Calu3 (cell line): ENCODE results near the gene IGFBP4. TPM values are rescaled to one million over a fixed set of nuclear protein-coding genes. Genes with fewer than 3 reads are reported as not detected.

Experiments used
- BruUV-seq: library from RNA; stranded (reverse); fragments of 400-500 nt; replicated peaks from 2 replicates; lab custom pipeline; 2021; lab: Mats Ljungman, UMichigan
- CTCF ChIA-PET: fragments of 300-600 bp; sonication (Branson Sonifier 250); formaldehyde crosslinking; loops from one replicate; lab custom pipeline; 2022; ENCODE audit warnings: antibody characterized with exemption; lab: Charles Lee
- DNase-seq: peaks from one replicate; pipeline ENCODE4 v3.0.0; 2022
- H3K27ac Mint-ChIP-seq: one replicate; pipeline ENCODE4 v1.8.0; 2022; ENCODE audit warnings: mixed read lengths; ENCODE audit not compliant: unreplicated experiment
- H3K27me3 Mint-ChIP-seq: one replicate; pipeline ENCODE4 v1.8.0; 2022; ENCODE audit warnings: mixed read lengths; ENCODE audit not compliant: unreplicated experiment
- H3K36me3 Mint-ChIP-seq: one replicate; pipeline ENCODE4 v1.8.0; 2022; ENCODE audit warnings: mild to moderate bottlenecking, moderate library complexity, mixed read lengths; ENCODE audit not compliant: insufficient read depth, unreplicated experiment
- H3K4me1 Mint-ChIP-seq: one replicate; pipeline ENCODE4 v1.8.0; 2022; ENCODE audit warnings: mild to moderate bottlenecking, low read depth, mixed read lengths; ENCODE audit not compliant: unreplicated experiment
- H3K4me3 Mint-ChIP-seq: one replicate; pipeline ENCODE4 v1.8.0; 2022; ENCODE audit warnings: mild to moderate bottlenecking, low read depth, moderate library complexity, mixed read lengths; ENCODE audit not compliant: unreplicated experiment
- H3K9me3 Mint-ChIP-seq: one replicate; pipeline ENCODE4 v1.8.0; 2022; ENCODE audit warnings: low read depth, mixed read lengths; ENCODE audit not compliant: unreplicated experiment
- intact Hi-C: fragments of 100-400 bp; cut with micrococcal nuclease; formaldehyde crosslinking; loops from one replicate; pipeline ENCODE4 v1.10.0; 2022; ENCODE audit not compliant: unreplicated experiment
- total RNA-seq: library from RNA; stranded (reverse); gene quantifications from 2 replicates; pipeline ENCODE4 v1.2.3, GENCODE V29; 2022
- TF ChIP-seq, protein P1 (sequence below): fragments of 200-600 bp; IDR thresholded peaks from one replicate; pipeline ENCODE4 v1.8.0; 2022; ENCODE audit warnings: antibody characterized with exemption; ENCODE audit not compliant: unreplicated experiment

IGFBP4 gene
- total RNA-seq, 1 experiment from 2014 or later, result 33.9 TPM

DNA sequence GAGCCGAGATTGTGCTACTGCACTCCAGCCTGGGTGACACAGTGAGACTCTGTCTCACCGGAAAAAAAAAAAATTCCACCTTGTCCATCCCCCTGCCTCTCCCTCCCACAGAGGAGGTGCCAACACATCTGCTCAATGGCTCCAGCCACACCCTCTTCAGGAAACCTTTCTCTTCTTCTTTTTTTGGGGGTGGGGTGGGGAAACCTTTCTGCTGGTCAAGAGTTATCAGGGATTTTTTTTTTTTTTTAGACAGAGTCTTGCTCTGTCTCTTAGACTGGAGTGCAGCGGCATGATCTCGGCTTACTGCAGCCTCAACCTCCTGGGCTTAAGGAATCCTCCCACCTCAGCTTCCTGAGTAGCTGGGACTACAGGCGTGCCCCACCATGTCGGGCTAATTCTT, 39.5 kb downstream of the IGFBP4 start:
- H3K27me3 Mint-ChIP-seq, result peaks cover 51% of the 10 kb centered on the region
- H3K4me1 Mint-ChIP-seq, result peaks cover 40% of the 10 kb centered on the region
- CTCF ChIA-PET, result interaction anchor here (0.7 to 53.1 kb wide), 8 partner anchors 15 to 861 kb away, joined by 3 to 4142 read pairs (median 5); partner anchors contain the start of genes CCR7, IGFBP4, PSMD3 and TNS4
- no peak for DNase-seq
- no peak overlapping the region for H3K27ac Mint-ChIP-seq
- H3K36me3 Mint-ChIP-seq, result peaks cover 4% of the 10 kb centered on the region
- H3K9me3 Mint-ChIP-seq, result peaks cover 2% of the 10 kb centered on the region
- no TSS peak for BruUV-seq
- intact Hi-C loops, result no loop called here
- H3K4me3 Mint-ChIP-seq, result no peak overlapping the region
- TF ChIP-seq, protein P1, sequence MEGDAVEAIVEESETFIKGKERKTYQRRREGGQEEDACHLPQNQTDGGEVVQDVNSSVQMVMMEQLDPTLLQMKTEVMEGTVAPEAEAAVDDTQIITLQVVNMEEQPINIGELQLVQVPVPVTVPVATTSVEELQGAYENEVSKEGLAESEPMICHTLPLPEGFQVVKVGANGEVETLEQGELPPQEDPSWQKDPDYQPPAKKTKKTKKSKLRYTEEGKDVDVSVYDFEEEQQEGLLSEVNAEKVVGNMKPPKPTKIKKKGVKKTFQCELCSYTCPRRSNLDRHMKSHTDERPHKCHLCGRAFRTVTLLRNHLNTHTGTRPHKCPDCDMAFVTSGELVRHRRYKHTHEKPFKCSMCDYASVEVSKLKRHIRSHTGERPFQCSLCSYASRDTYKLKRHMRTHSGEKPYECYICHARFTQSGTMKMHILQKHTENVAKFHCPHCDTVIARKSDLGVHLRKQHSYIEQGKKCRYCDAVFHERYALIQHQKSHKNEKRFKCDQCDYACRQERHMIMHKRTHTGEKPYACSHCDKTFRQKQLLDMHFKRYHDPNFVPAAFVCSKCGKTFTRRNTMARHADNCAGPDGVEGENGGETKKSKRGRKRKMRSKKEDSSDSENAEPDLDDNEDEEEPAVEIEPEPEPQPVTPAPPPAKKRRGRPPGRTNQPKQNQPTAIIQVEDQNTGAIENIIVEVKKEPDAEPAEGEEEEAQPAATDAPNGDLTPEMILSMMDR, result no peak

DNA sequence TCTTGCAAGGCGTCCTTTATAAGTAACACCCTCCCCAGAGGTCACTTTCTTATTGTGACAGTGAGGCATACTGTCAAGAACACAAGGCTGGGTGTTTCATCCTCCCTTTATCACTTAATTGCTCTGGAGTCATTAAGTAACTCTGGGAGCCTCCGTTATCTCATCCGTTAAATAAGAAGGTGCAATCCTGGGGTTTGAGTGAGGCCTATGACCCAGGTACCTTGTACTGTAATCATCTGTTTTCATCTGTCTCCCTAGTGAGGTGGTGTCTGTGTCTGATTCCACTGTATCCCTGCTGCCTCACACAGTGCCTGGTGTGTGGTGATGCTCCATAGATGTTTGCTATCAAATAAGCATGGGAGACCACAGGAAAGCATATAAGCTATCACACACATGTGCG, 40.4 kb downstream of the IGFBP4 start:
- no peak overlapping the region for H3K4me3 Mint-ChIP-seq
- H3K4me1 Mint-ChIP-seq, result peaks cover 40% of the 10 kb centered on the region
- TF ChIP-seq, protein P1, result no peak
- CTCF ChIA-PET, result interaction anchor here (0.6 to 53.1 kb wide), 6 partner anchors 8 to 297 kb away, joined by 3 to 4142 read pairs (median 158); partner anchors contain the start of genes CCR7, IGFBP4, TNS4 and TOP2A
- peaks cover 59% of the 10 kb centered on the region for H3K27me3 Mint-ChIP-seq
- DNase-seq, result no peak
- H3K27ac Mint-ChIP-seq, result no peak overlapping the region
- H3K9me3 Mint-ChIP-seq, result peaks cover 2% of the 10 kb centered on the region
- H3K36me3 Mint-ChIP-seq, result peaks cover 4% of the 10 kb centered on the region
- BruUV-seq, result no TSS peak
- intact Hi-C loops, result no loop called here

DNA sequence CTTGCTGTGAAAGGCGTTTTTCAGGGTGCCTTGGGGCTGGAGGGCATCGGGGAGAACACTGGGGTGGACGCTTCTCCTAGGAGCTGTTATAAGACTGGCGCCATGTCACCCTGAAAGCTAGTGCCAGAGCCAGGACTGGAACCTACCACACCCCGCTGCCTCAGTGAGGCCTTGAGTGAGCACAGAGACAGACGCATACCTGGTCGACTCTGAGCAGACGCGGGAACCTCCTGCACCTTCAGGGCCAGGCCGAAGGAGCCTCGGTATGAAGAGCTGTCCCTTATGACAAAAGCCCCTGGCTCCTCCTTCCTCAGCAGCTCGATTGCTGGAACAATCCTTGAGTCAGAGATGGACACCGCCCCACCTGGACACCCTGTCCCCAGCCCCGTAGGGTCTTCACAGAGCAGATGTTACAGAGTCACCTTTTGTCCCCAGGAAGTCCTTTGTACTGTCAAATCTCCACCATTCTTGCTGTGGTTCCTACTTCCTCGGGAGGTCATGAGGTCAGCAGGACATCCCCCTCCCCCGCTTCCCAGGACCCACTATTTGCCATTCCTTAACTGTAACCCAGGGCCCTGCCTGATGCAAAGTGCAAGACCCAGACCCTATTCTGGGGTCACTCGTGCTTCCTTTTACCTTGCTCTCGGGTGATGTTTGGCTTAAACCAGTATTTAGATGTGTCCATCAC, 41.2 kb downstream of the IGFBP4 start:
- intact Hi-C loops, result no loop called here
- Mint-ChIP-seq H3K9me3 (no peaks in the 10 kb centered on the region), H3K4me1 (peaks cover 40% of the 10 kb centered on the region), H3K27ac (no peak overlapping the region), H3K27me3 (peaks cover 64% of the 10 kb centered on the region), H3K36me3 (peaks cover 4% of the 10 kb centered on the region), H3K4me3 (no peak overlapping the region)
- no TSS peak for BruUV-seq
- no peak for DNase-seq
- TF ChIP-seq, protein P1, result no peak
- CTCF ChIA-PET, result interaction anchor here (0.5 to 53.1 kb wide), 10 partner anchors 8 to 840 kb away, joined by 3 to 4142 read pairs (median 4); partner anchors contain the start of genes CCR7, GSDMB, IGFBP4 and TNS4

GRCh38 chr17:40484973-40485530, 41.8 kb downstream of the IGFBP4 start:
- intact Hi-C loops, result no loop called here
- H3K4me1 Mint-ChIP-seq, result peaks cover 43% of the 10 kb centered on the region
- H3K36me3 Mint-ChIP-seq, result peaks cover 4% of the 10 kb centered on the region
- peaks cover 66% of the 10 kb centered on the region for H3K27me3 Mint-ChIP-seq
- CTCF ChIA-PET, result interaction anchor here (0.5 to 53.1 kb wide), 14 partner anchors 9 to 1073 kb away, joined by 3 to 4142 read pairs (median 5); partner anchors contain the start of genes CCR7, GSDMB, IGFBP4 and TNS4
- no peak overlapping the region for H3K4me3 Mint-ChIP-seq
- TF ChIP-seq, protein P1, result no peak
- no TSS peak for BruUV-seq
- no peaks in the 10 kb centered on the region for H3K9me3 Mint-ChIP-seq
- no peak overlapping the region for H3K27ac Mint-ChIP-seq
- no peak for DNase-seq
